PC-9 (cell line): ENCODE data around the gene HOXB6. TPM values are rescaled to one million over a fixed set of nuclear protein-coding genes. Genes with fewer than 3 reads are reported as not detected.

Experiments used
- BruUV-seq: library from RNA; stranded (reverse); fragments of 400-500 nt; replicated peaks from 2 replicates; lab custom pipeline; 2021; lab: Mats Ljungman, UMichigan
- CTCF ChIA-PET: fragments of 300-600 bp; sonication (Branson Sonifier 250); formaldehyde crosslinking; loops from one replicate; lab custom pipeline; 2022; ENCODE audit warnings: antibody characterized with exemption; lab: Charles Lee
- POLR2A ChIA-PET: fragments of 300-600 bp; sonication (Branson Sonifier 250); formaldehyde crosslinking; loops from one replicate; lab custom pipeline; 2022; ENCODE audit warnings: antibody characterized with exemption; ENCODE audit not compliant: unreplicated experiment; lab: Charles Lee
- DNase-seq, 2 experiments: peaks; one replicate each; pipeline versions ENCODE4 v3.0.0 to v3.0.0-alpha.2; 2015 to 2022; ENCODE audit warnings: mixed read lengths in 1 of 2
- H2AFZ ChIP-seq: fragments of 200-600 bp; sonication (generic); 2 replicates; pipeline ENCODE4 v1.8.1; 2017; ENCODE audit warnings: antibody characterized with exemption
- H3F3A ChIP-seq: fragments of 200-600 bp; sonication (generic); 2 replicates; pipeline ENCODE4 v1.8.1; 2017; ENCODE audit warnings: antibody characterized with exemption, mild to moderate bottlenecking, low read depth; ENCODE audit not compliant: insufficient read depth
- H3K27ac ChIP-seq: fragments of 200-600 bp; sonication (generic); 2 replicates; pipeline ENCODE4 v1.6.1; 2016; ENCODE audit warnings: mixed run types
- H3K27me3 ChIP-seq: fragments of 200-600 bp; sonication (generic); 2 replicates; pipeline ENCODE4 v1.6.1; 2016; ENCODE audit warnings: low read depth, mixed run types; ENCODE audit not compliant: insufficient read depth
- H3K36me3 ChIP-seq: fragments of 200-600 bp; sonication (generic); 2 replicates; pipeline ENCODE4 v1.6.1; 2016; ENCODE audit warnings: low read depth, mixed run types
- H3K4me1 ChIP-seq: fragments of 200-600 bp; sonication (generic); replicated peaks from 2 replicates; pipeline ENCODE4 v1.6.1; 2016; ENCODE audit warnings: mixed run types; ENCODE audit not compliant: insufficient read depth
- H3K4me2 ChIP-seq: fragments of 200-600 bp; sonication (generic); 2 replicates; pipeline ENCODE4 v1.6.1; 2017; ENCODE audit warnings: mixed run types
- H3K4me3 ChIP-seq: fragments of 200-600 bp; sonication (generic); 2 replicates; pipeline ENCODE4 v1.6.1; 2016; ENCODE audit warnings: mixed run types
- H3K79me2 ChIP-seq: fragments of 200-600 bp; sonication (generic); 2 replicates; pipeline ENCODE4 v1.6.1; 2017; ENCODE audit warnings: low read depth, mixed run types
- H3K9me2 ChIP-seq: fragments of 200-600 bp; sonication (generic); 2 replicates; pipeline ENCODE4 v1.8.1; 2017; ENCODE audit warnings: mild to moderate bottlenecking; ENCODE audit not compliant: insufficient read depth
- H3K9me3 ChIP-seq: fragments of 200-600 bp; sonication (generic); 2 replicates; pipeline ENCODE4 v1.8.1; 2016; ENCODE audit warnings: low read depth; ENCODE audit not compliant: insufficient read depth
- H4K20me1 ChIP-seq: fragments of 200-600 bp; sonication (generic); 2 replicates; pipeline ENCODE4 v1.8.1; 2017; ENCODE audit not compliant: insufficient read depth
- CTCF ChIP-seq: fragments of 200-600 bp; sonication (generic); conservative IDR thresholded peaks from 2 replicates; pipeline ENCODE4 v1.6.1; 2017; ENCODE audit warnings: mixed run types, antibody characterized with exemption, mild to moderate bottlenecking, moderate library complexity
- EZH2 ChIP-seq: fragments of 200-600 bp; sonication (generic); IDR thresholded peaks from 2 replicates; pipeline ENCODE4 v1.8.0; 2017; ENCODE audit warnings: antibody characterized with exemption, low read depth
- intact Hi-C: fragments of 100-400 bp; cut with micrococcal nuclease; formaldehyde crosslinking; loops from one replicate; pipeline ENCODE4 v1.10.0; 2022; ENCODE audit not compliant: unreplicated experiment
- total RNA-seq: library from RNA; stranded (reverse); gene quantifications from 2 replicates; pipeline ENCODE4 v1.2.3, GENCODE V29; 2021

HOXB6 gene
- total RNA-seq, 1 experiment from 2014 or later, result 30.7 TPM

GRCh38 chr17:48594538-48595277, 10.1 kb downstream of the HOXB6 start:
- Histone ChIP-seq H2AFZ (no peak overlapping the region), H3K4me3 (no peak overlapping the region), H3K4me1 (no peaks in the 10 kb centered on the region), H3K9me2 (no peaks in the 10 kb centered on the region), H3K9me3 (no peaks in the 10 kb centered on the region), H3K4me2 (no peak overlapping the region), H4K20me1 (peaks cover 13% of the 10 kb centered on the region), H3K27ac (no peak overlapping the region), H3K27me3 (no peaks in the 10 kb centered on the region), H3K36me3 (peaks cover 7% of the 10 kb centered on the region), H3K79me2 (peaks cover 31% of the 10 kb centered on the region), H3F3A (0 out of 2 replicates have a peak, but pooled peaks cover 5% of the 10 kb centered on the region)
- intact Hi-C loops, result no loop called here
- DNase-seq, result no peak
- BruUV-seq, result no TSS peak
- CTCF ChIA-PET, result interaction anchor here (0.6 kb wide), 1 partner anchor 435 kb away, joined by 10 read pairs; no protein-coding TSS in a partner anchor
- no peak for TF ChIP-seq CTCF
- TF ChIP-seq EZH2, result no peak
- POLR2A ChIA-PET, result no interaction called here

GRCh38 chr17:48593840-48594537, 10.8 kb downstream of the HOXB6 start:
- Histone ChIP-seq H3K27me3 (no peaks in the 10 kb centered on the region), H3F3A (0 out of 2 replicates have a peak, but pooled peaks cover 5% of the 10 kb centered on the region), H4K20me1 (peaks cover 7% of the 10 kb centered on the region), H3K36me3 (peaks cover 7% of the 10 kb centered on the region), H2AFZ (no peak overlapping the region), H3K79me2 (peaks cover 24% of the 10 kb centered on the region), H3K9me2 (no peaks in the 10 kb centered on the region), H3K4me2 (no peak overlapping the region), H3K4me3 (no peak overlapping the region), H3K27ac (no peak overlapping the region), H3K9me3 (no peaks in the 10 kb centered on the region), H3K4me1 (no peaks in the 10 kb centered on the region)
- CTCF ChIA-PET, result interaction anchor here (0.6 kb wide), 1 partner anchor 436 kb away, joined by 10 read pairs; no protein-coding TSS in a partner anchor
- intact Hi-C loops, result no loop called here
- peak; percentile 66 for TF ChIP-seq CTCF
- TF ChIP-seq EZH2, result no peak
- no peak for DNase-seq
- no TSS peak for BruUV-seq
- POLR2A ChIA-PET, result no interaction called here

GRCh38 chr17:48593126-48593829, 11.5 kb downstream of the HOXB6 start, which contains the start of gene HOXB5:
Gene HOXB5, minus strand, starts transcription at chr17:48593779. Its CDS starts 97 bp downstream, at chr17:48593682.
- H3K9me2 ChIP-seq, result no peaks in the 10 kb centered on the region
- intact Hi-C loops, result no loop called here
- peaks cover 5% of the 10 kb centered on the region; the same call in 1 of the 2 replicates for H3F3A ChIP-seq
- no peak for DNase-seq
- no peaks in the 10 kb centered on the region for H3K9me3 ChIP-seq
- H3K79me2 ChIP-seq, result peaks cover 17% of the 10 kb centered on the region
- peaks cover 7% of the 10 kb centered on the region for H3K36me3 ChIP-seq
- H3K27ac ChIP-seq, result no peak within 1 kb of the TSS
- H3K4me1 ChIP-seq, result no peaks in the 10 kb centered on the region
- H3K4me3 ChIP-seq, result no peak within 1 kb of the TSS
- ChIA-PET POLR2A (interaction anchor here (0.7 kb wide), 1 partner anchor 410 kb away, joined by 3 read pairs; no protein-coding TSS in a partner anchor), CTCF (no interaction called here)
- TF ChIP-seq CTCF (no peak), EZH2 (no peak)
- H2AFZ ChIP-seq, result no peak within 1 kb of the TSS
- no peaks in the 10 kb centered on the region for H3K27me3 ChIP-seq
- no TSS peak for BruUV-seq
- no peaks in the 10 kb centered on the region; the same call in none of the 2 replicates for H4K20me1 ChIP-seq
- H3K4me2 ChIP-seq, result no peak within 1 kb of the TSS
